Activated CD4-positive, alpha-beta T cell treated with anti-CD3 and anti-CD28 coated beads, Interleukin-2, amount 50 U/mL, for 4 hours (primary cell): ENCODE measurements around the gene TMEM232.
"Not testable (repeated sequence)": the region's sequence is repeated elsewhere in the genome, so short reads cannot be mapped to it uniquely, and the experiment has no call there.

Experiments used
- DNase-seq, 2 experiments: peaks; one replicate each; pipeline ENCODE4 v3.0.0-alpha.2; 2020

TMEM232 gene

DNA sequence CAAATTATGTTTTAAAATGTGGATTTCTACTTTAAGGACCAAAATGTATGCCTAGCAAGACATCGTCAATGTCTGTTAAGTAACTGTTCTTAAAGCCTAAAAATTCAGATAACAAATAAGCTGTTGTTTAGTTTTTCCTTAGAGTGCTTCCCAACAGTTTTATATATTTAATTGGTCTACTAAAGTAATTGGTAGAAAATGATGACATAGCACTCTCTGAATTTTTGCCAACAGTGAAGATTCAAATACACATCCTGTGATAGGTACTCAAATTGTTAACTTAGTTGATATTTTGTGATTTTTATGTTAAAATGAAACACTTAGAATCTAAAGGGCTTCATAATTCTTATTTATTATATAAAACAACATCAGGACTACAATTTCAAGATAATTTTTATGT, 107.5 kb downstream of the TMEM232 start:
- DNase-seq: no peak

DNA sequence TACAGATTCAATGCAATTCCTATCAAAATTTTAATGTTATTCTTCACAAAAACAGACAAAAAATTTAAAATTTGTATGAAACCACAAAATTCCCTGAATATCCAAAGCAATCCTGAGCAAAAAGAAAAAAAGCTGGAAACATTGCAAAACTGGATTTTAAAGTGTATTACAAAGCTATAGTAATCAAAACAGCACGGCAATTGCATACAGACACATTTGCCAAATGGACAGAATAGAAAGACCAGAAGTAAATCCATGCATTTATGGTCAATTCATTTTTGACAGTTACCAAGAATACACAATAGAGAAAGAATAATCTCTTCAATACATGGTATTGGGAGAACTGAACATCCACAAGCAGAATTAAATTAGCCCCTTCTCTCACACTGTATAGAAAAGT, 110.5 kb downstream of the TMEM232 start:
- DNase-seq: no peak

DNA sequence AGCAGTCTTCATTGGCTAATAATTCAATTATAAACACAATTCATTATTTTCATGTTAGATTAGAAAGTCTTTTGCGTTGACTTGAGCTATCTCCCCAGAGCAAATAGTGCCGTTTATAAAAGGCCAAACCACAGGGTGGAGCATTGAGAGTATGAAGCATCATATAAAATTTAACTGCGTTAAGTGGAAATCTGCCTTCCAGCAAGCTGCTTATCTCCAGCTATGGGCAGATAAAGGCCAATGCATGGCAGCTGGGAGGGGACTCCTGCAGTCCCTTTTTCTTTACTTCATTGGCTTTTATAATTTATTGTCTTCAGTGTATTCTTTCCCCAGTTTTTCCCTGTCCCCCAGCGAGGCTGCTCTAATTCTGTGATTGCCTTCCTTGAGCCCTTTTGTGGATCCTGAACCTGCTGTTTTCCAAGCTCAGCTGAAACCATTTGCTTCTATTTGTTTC, 113.7 kb downstream of the TMEM232 start:
- DNase-seq: no peak

DNA sequence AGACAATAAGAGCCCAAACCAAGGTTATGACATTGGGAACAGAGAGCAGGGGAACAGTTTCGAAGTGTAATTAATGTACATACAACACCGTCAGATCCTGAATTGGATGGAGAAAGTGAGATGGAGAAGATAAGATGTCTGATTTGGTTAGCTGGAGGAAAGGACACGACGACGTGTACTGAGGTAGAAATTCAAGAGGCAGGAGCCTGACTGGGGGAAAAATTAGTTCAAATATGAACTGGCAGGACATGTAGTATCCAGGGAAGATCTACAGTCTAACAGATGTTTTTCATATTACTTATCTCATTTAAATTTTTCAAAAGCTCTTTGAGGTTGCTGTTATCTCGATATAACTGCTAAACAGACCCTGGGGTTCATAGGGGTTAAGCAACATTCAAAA, 114.7 kb downstream of the TMEM232 start:
- no peak for DNase-seq

DNA sequence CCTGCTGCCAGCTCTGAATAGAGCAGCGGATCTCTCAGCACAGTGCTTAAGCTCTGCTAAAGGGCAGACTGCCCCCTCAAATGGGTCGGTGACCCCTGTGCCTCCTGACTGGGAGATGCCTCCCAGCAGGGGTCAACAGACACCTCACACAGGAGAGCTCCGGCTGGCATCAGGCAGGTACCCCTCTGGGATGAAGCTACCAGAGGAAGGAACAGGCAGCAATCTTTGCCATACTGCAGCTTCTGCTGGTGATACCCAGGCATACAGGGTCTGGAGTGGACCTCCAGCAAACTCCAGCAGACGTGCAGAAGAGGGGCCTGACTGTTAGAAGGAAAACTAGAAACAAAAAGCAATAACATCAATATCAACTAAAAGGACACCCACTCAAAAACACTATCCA, 131.6 kb downstream of the TMEM232 start:
- no peak for DNase-seq

DNA sequence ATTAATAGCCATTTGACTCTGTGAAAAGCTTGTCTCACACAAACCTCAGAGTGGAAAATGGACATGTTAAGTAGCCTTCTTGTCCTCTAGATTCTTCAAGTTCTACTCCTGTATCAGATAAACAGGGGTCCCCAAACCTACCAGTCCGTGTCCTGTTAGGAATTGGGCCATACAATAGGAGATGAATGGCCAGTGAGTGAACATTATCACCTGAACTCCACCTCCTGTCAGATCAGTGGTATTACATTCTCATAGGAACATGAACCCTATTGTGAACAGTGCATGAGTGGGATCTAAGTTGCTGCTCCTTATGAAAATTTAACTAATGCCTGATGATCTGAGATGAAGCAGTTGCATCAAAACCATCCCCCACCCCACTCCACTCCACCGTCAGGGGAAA, 136.3 kb downstream of the TMEM232 start:
- no peak for DNase-seq

DNA sequence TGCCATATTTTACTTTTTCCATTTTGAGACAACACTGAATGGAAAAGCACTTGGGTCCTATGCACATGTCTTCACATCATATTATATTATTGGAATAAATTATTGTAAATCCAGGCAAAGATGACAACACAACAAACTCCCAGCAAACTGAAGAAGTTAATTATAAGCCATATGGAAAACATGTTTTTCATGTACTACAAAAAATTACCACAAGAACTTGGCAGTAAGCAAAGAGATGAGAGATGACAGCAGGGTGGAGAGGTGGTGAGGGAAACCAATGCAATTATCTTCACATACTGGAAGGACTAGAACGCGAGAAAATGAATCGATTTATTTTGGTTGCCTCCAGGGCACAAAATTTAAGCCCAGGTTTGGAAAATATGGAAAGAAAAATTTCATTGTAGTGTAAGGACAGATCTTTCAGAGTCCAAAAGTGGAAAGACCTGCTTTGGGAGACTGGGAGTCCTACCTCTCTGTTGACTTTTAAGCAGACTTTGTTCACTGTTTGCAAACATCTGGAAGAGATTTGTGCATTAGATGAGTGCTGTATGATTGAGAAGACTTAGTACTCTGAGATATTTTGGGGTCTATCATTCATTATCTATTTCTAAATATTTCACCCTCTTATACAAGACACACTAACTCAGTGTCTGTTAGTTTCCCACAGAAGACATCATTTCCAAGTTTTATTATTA, 138.0 kb downstream of the TMEM232 start:
- DNase-seq: no peak

DNA sequence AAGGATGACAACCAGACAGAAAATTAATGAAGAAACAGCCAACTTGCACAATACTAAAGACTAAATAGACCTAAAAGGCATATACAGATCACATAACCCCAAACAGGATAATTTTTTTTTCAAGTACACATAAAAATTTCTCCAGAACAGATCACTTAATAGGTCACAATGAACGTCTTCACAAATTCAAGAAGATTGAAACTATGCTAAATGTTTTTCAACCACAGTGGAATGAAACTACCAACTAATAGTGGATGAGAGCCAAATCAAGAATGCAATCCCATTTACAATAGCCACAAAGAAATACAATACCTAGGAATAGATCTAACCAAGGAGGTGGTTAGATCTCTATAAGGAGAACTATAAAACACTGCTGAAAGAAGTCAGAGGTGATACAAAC, 145.8 kb downstream of the TMEM232 start:
- no peak for DNase-seq

DNA sequence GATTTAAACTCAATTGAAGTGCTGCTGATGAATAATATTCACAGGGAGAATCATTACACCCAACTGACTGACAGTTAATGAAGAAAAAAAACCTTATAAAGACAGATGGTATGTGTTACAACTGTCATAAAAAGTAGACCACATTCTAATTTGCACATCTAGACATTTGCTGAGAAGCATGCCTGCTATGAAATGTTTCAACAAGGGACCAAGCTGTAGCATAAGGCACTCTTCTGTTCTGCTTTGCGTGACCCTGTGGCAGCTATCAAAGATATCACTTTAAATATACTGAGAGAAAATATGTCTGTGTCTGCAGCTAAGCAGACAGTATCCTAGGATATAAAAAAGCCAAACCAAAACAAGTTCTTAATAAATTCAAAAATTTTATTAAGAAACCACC, 153.7 kb downstream of the TMEM232 start:
- DNase-seq: no peak

DNA sequence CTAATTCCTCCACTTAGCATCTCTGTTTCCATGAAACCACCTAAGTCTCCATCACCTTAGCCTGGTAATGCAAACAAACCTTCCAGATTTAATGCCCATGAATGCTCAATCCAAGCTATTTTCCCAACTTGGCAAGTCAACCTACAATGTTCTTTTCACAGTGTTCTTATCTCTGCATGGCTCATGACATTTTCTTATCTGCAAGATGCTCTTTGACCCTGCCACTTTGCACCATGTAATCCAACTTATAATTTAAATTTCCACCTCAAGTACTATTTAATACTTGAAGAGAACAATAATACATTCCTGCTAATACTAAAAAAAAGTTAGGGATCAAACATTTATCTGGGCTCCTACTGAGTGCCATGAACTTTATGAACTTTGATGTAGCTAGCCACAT, 164.3 kb downstream of the TMEM232 start:
- no peak for DNase-seq

DNA sequence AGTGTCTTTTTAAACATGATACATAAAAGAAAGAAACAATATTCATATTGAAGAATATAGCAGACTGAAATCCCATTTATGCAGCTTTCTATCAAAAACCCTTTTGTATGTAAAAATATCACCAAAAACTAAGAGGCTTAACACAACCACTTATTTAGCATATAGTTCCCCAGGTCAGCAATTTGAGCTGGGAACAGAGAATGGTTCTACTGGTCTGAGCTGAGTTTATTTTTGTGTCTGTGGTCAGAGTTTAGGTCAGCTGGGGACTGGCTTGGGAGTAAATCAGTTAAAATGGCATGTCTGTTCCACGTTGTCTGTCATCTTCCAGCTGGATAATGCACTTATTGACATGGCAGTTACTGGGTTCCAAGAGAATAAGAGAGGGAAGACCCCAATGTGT, 165.0 kb downstream of the TMEM232 start:
- no peak for DNase-seq

DNA sequence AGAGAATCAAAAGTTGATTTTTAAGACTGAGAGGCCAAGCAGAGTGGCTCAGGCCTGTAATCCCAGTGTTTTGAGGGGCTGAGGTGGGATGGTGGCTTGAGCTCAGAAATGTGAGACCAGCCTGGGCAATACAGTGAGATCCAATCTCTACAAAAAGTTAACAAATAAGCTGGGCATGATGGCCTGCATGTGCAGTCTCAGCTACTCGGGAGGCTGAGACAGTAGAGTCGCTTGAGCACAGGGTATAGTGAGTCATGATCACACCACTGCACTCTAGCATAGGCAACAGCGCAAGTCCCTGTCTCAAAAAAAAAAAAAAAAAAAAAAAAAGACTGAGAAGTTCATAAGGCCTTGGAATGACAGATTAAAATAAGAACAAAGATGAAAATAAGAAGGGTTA, 177.2 kb downstream of the TMEM232 start:
- no peak for DNase-seq

DNA sequence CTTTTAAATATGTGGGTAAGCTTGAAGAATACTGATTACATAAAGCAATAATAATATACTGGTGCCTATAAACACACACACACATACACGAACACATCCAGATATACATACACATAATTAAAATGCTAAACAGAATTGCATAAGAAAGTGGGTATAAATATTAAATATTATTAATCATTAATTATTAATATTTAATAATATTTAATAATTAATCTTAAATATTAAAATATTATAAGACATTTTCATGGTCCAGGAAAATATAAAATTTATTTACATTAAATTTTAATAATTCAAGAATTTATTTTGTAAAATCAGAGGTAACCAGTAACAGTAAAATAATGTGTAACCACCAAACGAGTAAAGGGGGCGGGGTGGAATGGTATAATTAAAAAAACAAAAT, 178.3 kb downstream of the TMEM232 start:
- no peak for DNase-seq

DNA sequence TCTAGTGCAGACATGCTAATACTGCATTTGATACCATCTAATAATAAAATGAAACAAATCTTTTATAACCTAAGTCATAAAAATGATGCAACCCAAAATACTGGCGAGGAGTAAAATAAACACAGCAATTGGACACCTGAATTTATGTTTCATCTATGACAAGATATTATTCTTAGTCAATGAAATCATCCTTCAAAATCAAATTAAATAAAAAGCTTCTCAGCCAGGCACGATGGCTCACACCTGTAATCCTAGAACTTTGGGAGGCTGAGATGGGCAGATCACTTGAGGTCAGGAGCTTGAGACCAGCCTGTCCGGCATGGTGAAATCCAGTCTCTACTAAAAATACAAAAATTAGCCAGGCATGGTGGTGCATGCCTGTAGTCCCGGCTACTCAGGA, 179.0 kb downstream of the TMEM232 start:
- no peak for DNase-seq

DNA sequence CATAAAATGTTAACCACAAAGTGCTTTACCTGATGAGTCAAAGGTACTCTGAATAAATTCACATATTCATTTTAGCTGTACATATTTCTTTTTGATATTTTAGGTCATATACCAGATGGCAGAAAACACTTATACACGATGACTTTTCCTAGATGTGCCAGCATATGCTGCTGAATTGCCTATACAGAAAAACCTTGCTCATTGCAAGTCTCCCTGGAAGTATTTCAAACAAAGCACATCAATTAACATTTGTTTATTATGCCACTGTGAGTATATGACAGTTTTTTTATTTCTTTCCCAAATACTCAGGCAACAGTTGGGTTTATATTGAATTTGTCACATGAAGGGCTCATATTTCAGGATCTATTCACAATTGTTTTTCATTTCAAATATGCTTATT, 180.8 kb downstream of the TMEM232 start:
- DNase-seq: no peak

DNA sequence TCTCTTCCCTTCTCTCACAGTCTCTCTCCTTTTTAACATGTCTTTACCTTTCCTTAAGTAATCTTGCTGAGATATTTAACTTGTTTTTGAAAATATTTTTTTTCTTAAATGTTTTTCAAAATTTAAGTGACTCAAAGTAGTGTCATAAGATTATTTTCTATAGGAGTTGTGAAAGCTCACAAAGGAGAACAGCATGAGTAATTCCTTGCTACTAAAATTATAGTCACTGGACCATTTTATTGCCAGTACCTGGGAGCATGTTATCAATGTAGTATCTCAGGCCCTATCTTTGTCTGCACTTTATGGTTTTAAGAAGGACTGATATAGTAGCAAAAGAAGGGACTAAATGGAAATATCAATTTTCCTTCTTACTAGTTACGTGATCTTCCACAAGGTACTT, 181.9 kb downstream of the TMEM232 start:
- no peak for DNase-seq

DNA sequence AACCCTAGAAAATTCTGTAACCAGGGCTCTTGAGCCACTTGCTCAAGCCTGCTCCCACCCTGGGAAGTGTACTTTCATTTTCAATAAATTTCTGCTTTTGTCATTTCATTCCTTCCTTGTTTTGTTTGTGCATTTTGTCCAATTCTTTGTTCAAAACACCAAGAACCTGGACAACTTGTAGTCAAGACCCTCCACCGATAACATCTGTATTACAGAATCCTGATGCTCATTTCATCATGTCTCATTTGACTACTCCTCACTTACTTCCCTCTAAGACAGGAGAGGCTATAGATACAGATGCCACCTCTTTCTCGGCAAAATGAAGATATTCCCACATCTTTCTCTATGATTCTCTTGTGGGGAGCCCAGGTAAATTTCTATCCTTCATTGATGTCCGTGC, 183.5 kb downstream of the TMEM232 start:
- no peak for DNase-seq

DNA sequence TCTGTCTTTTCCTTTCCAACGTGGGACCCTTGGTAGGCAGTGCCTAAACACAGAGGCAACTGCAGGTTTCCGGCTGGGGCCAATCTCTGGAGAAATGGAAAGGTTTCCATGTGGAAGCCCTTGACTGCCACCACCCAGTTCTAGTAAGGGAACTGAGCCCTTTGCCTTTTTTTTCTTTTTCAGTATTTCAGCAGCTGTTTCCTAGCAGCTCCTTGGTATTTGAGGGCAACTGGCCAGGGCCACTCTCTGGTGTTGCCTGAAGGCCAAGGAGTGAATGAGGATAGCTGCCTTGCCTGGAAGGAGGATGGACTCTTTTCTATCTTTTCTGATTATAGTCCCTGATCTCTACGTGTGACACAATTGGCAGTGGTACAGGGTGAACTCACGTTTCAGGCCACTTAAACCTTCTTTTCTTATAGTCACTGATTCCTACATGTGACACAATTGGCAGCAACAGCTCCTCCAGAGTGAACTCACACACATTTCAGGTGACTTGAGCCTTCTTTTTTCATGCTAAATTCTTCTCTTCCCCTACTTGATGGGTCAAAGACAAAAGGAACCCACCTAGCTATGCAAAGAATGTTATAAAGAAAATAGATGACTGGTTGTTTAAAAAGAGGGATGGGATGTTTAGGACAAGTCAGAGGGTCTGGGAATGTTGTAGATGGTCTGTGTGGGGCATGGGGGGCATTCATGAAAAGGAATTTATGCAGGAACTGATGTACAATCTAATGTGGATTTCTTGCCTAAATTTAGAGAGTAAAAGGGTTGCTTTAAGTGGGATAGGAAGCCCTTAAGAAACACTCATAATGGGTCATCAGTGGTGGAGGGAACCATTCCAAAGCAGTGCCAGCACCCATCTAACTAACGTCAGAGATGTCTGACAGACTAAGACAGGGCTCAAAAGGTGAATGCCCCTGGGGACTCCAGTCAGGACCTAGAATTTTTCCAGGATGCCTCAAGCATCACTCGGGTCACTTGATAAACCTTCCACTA, 190.1 kb downstream of the TMEM232 start:
- DNase-seq: no peak

DNA sequence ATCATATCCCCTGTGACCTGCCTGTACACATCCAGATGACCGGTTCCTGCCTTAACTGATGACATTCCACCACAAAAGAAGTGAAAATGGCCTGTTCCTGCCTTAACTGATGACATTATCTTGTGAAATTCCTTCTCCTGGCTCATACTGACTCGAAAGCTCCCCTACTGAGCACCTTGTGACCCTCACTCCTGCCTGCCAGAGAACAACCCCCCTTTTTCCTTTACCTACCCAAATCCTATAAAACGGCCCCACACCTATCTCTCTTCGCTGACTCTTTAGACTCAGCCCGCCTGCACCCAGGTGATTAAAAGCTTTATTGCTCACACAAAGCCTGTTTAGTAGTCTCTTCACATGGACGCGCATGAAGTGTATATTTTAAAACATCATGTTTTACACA, 191.3 kb downstream of the TMEM232 start:
- not testable (repeated sequence) for DNase-seq

DNA sequence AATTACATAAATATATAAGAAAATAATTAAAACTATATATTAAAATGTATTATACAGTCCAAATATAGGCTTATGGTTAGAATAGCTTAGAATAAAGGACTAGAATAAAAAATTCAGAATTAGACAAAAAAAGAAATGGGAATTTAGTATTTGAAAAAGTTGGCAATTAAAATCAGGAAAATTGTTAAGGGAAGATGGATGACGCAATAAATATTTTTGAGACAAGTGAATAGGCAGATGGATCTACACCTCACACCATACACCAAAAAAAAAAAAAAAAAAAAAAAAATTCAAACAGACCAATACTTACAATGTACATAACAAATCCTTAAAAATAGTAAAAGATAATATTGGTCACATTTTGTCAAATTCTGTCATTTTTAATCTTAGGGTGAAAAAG, 200.7 kb downstream of the TMEM232 start:
- DNase-seq: no peak

DNA sequence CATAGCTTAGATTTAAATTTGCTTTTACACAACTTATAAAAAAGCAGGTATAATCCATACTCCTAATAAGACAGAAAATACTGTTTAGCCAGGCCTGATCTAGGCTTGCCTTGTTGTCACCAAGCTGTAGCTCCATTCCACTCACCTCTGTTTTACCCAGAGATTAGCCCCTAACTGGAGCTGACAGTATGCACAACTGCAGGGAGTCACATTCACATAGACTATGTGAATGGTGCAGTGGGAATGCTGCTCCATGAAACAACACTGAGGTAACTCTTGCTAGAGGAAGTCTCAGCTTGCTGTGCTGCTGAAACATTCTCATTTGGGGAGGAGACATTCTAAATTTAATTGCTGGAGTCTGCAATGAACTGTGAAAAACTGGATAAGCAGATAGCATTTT, 209.1 kb downstream of the TMEM232 start:
- no peak for DNase-seq

DNA sequence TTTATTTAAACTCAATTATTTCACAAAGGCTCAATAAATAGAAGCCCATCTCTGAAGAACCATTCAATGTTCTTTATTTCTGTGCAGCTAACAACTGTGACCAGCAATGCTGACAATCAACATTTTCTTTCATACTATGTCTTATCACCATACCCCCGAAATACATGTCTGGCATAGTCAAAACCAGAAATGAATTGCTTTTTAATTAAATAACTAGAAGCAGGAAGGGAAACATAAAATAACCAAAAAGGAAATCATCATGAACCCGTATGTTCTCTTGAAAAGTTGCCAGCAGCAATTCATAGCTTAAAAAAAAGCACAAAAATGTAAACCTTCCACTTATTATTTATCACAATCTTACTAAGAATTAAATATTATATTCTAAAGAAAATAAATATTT, 212.4 kb downstream of the TMEM232 start:
- DNase-seq: no peak

DNA sequence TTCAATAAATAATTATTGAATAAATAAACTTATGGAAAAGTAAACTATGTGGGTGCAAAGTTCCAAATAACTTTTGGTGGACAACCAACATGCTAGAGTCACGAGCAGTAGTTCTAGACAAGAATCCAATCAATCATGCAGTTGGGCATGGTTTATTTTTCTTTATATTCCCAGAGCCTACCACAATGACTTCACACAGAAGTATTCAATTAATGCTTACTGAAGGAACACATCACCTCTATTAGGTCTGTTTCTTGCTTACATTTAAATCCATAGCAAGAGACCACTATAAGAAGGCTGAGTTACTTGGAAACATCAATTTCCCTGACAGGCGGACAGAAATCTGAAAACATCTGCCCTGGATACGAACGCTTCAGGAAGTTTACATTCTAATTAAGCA, 214.2 kb downstream of the TMEM232 start:
- no peak for DNase-seq

DNA sequence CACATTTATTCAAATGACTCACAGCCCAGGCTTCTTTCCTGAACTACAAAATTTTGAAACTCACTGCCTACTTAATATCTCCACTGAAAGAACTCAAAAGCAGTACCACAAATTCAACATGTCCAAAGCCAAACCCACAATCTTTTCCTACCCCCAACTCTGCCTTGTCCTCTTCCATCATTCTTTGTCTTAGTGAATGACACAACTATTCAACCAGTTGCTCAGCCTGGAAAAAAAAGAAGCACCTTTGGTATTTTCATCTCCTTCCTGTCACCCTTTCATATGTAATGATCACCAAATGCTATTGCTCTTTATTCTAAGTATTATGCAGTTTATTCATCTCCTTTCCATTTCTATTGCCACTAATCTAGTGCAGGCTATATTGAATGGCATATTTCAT, 216.3 kb downstream of the TMEM232 start:
- no peak for DNase-seq
